ENCODE measurements around the gene ULK2.

The ULK2 gene

DNA sequence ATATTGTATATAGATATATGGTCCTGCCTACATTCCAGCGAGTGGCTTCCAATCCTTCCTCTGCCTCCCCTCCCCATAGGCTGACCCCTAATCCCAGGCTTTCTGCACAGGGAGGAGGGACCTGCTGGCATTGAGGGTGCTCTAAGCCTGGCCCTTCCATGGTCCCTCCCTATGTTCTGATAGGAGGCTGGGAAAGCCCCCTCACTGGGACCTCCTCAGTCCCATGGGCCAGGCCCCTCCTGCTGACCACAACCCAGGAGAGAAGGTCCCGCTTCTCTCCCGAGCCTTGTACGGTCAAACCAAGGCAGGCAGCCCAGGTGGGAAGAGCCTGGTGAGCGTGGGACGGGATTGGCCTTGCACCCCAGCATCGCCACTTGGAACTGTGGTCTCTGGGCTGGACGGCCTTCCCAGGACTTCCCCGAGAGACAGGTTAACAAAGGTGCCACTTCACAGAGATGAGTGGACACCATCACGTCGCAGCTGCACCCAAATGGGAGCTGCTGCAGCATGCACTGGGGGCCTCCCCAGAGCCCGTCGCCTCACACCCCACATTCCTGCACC, 120.5 kb downstream of the ULK2 start:
- Histone ChIP-seq H3K27me3 (ENCODE audit: control insufficient read depth in 1 of 2, insufficient read depth in 2 of 2, low read length in 2 of 2) (no peaks in the 10 kb centered on the region), H3K9ac (ENCODE audit: low read length in 2 of 2) (no peak overlapping the region), H3K27ac (ENCODE audit: low read length) (no peak overlapping the region), H3K36me3 (ENCODE audit: control insufficient read depth in 2 of 2, insufficient read depth in 2 of 2, low read length in 2 of 2) (no peaks in the 10 kb centered on the region), H3K9me3 (ENCODE audit: control insufficient read depth in 2 of 2, low read length in 2 of 2) (no peaks in the 10 kb centered on the region), H3K4me1 (ENCODE audit: control insufficient read depth, insufficient read depth, low read length) (peaks cover 19% of the 10 kb centered on the region), H3K4me3 (ENCODE audit: low read length in 2 of 2) (no peak overlapping the region)

DNA sequence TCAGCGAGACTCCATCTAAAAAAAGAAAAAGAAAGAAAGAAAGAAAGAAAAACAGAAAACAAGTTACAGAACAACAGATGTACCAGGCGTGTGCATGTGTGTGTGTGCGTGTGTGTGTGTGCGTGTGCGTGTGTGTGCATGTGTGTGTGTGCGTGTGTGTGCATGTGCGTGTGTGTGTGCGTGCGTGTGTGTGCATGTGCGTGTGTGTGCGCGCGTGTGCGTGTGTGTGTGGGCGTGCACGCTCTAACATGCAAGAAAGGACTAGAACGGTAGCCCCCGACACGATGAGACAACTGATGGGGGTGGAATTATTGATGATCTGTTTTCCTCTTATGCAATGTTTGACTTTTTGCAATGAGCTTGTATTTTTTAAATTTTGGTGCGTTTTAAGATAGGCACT, 121.2 kb downstream of the ULK2 start:
- peaks cover 19% of the 10 kb centered on the region for H3K4me1 ChIP-seq (ENCODE audit: control insufficient read depth, insufficient read depth, low read length)
- no peak overlapping the region for H3K9ac ChIP-seq (ENCODE audit: low read length in 2 of 2)
- no peak overlapping the region for H3K4me3 ChIP-seq (ENCODE audit: low read length in 2 of 2)
- no peaks in the 10 kb centered on the region for H3K36me3 ChIP-seq (ENCODE audit: control insufficient read depth in 2 of 2, insufficient read depth in 2 of 2, low read length in 2 of 2)
- no peak overlapping the region for H3K27ac ChIP-seq (ENCODE audit: low read length)
- H3K9me3 ChIP-seq (ENCODE audit: control insufficient read depth in 2 of 2, low read length in 2 of 2): no peaks in the 10 kb centered on the region
- H3K27me3 ChIP-seq (ENCODE audit: control insufficient read depth in 1 of 2, insufficient read depth in 2 of 2, low read length in 2 of 2): no peaks in the 10 kb centered on the region

DNA sequence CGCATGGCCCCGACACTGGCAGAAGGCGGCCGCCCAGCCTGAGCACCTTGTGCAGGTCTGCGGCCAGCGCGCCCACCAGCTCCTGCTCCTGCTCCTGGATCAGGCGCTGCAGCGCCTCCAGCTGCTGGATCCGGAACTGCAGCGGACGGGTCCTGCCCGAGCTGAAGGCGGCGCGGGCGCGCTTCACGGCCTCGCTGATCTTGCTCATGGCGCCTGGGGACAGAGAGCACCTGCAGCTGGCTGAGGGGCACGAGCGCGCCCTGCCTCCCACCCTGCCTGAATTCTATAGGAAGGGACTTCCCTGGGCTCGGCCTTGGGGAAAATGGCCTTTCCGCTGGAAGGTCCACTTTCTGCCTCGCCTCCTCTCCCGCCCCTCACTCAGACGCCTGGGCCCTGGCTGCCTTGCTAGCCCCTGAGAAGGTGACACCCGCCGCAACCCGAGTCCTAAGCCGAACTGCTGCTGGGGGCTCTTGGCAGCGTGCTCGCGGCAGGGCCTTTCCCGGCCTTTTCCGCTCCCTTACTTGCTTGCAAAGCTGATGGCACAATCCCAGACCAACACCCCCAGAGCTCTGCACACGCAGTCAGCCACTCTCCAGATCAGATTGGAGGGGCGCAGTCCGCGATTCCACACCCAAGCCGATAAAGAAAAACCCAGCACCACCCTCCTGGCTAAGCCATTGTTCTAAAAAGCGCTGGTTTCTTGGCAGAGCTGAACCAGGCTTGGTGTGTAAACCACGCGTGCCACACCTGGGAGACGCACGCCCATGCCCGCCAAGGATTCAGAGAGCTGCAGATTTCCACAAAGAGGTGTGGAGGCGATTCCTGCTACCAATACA, 122.6 kb downstream of the ULK2 start:
- Histone ChIP-seq H3K36me3 (ENCODE audit: control insufficient read depth in 2 of 2, insufficient read depth in 2 of 2, low read length in 2 of 2) (no peaks in the 10 kb centered on the region), H3K27ac (ENCODE audit: low read length) (no peak overlapping the region), H3K27me3 (ENCODE audit: control insufficient read depth in 1 of 2, insufficient read depth in 2 of 2, low read length in 2 of 2) (no peaks in the 10 kb centered on the region), H3K9me3 (ENCODE audit: control insufficient read depth in 2 of 2, low read length in 2 of 2) (no peaks in the 10 kb centered on the region), H3K4me3 (ENCODE audit: low read length in 2 of 2) (peak overlapping the region; percentile 21 to 68), H3K4me1 (ENCODE audit: control insufficient read depth, insufficient read depth, low read length) (peaks cover 19% of the 10 kb centered on the region), H3K9ac (ENCODE audit: low read length in 2 of 2) (peak overlapping the region in 1 of 2 donors; percentile 47)

DNA sequence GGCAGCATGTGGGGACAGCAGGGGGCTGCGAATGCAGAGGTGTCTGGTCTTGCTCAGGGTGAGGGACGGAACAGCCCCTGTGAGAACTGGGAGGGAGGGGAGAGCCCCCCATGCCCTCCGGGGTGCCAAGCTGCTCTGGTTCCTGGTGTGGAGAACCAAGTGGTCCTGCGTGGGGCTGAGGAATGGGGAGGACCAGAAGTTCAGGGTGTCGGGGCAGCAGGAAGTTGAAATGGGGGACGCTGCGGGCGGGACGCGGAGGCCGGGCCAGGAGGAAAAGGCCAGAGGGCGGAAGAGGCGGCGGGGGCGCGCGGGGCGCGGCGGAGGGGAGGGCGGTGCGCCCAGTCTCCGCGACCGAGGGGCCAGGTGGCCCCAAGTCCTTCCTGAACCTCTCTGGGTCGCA, 123.2 kb downstream of the ULK2 start:
- Histone ChIP-seq H3K9me3 (ENCODE audit: control insufficient read depth in 2 of 2, low read length in 2 of 2) (no peaks in the 10 kb centered on the region), H3K36me3 (ENCODE audit: control insufficient read depth in 2 of 2, insufficient read depth in 2 of 2, low read length in 2 of 2) (no peaks in the 10 kb centered on the region), H3K4me3 (ENCODE audit: low read length in 2 of 2) (peak overlapping the region in 1 of 2 donors; percentile 68), H3K27ac (ENCODE audit: low read length) (no peak overlapping the region), H3K27me3 (ENCODE audit: control insufficient read depth in 1 of 2, insufficient read depth in 2 of 2, low read length in 2 of 2) (no peaks in the 10 kb centered on the region), H3K9ac (ENCODE audit: low read length in 2 of 2) (peak overlapping the region; percentile 23 to 47), H3K4me1 (ENCODE audit: control insufficient read depth, insufficient read depth, low read length) (peaks cover 19% of the 10 kb centered on the region)

DNA sequence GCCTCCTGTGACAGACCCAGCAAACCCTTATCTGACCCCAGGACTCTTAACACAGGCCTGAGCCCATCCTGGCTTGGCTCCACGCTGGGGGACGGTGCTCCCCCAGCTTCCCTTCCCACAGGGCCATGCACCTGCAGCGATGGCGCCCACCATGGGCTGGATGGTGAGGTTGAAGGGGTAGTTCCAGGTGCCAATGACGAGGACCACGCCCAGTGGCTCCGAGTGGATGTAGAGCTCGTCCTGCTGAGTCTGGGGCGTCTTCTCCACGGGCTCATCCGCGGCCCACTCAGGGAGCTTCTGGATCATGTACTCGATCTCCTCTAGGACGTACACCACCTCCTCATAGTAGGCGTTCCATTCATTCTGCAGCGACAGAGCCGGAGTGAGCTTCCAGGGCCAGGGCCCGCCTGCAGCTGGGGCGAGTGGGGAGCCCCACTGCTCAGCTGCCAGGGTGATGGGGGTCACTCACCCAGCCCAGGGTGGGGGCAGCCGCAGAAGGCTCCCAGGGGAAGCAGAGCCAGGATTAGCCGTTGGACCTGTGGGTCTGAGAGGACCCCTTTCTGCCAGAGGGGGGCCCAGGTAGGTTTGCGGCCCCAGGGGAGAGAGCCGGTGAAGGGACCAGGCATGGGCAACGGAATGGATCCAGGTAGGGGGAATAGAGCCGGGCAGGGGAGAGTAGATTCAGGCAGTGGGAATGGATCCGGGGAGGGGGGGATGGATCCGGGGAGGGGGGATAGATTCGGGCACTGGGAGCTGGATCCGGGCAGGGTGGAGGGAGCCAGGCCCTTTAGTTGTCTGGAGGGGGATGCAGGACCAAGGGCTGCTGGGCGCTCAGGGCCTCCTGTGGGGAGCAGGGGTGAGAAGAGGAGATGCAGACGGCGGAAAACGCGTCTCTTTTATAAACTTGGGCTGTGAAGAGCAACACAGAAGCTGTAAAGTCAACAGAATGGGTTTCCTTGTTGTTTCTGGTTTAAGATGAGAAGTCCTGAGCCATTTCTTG, 124.3 kb downstream of the ULK2 start:
- Histone ChIP-seq H3K27me3 (ENCODE audit: control insufficient read depth in 1 of 2, insufficient read depth in 2 of 2, low read length in 2 of 2) (no peaks in the 10 kb centered on the region), H3K4me1 (ENCODE audit: control insufficient read depth, insufficient read depth, low read length) (peaks cover 16% of the 10 kb centered on the region), H3K27ac (ENCODE audit: low read length) (no peak overlapping the region), H3K36me3 (ENCODE audit: control insufficient read depth in 2 of 2, insufficient read depth in 2 of 2, low read length in 2 of 2) (no peaks in the 10 kb centered on the region), H3K9ac (ENCODE audit: low read length in 2 of 2) (no peak overlapping the region), H3K4me3 (ENCODE audit: low read length in 2 of 2) (no peak overlapping the region), H3K9me3 (ENCODE audit: control insufficient read depth in 2 of 2, low read length in 2 of 2) (no peaks in the 10 kb centered on the region)

DNA sequence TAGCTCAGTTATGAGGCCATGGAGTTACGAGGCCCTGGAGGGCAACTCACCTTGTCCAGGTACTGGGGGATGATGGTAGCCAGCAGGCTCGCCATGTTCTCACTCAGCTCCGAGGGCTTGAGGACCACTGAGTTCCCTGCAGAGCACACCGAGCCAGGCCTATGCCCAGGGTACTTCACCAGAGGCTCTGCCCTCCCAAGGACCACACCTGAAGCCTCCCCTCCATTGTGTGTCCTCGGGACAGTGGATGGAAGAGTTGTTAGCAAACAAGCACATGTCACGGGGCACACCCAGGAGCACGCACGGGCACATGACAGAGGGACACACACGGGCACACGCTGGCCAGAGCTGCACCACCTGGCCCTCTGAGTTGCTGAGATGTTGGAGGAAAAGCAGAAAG, 125.2 kb downstream of the ULK2 start:
- Histone ChIP-seq H3K9ac (ENCODE audit: low read length in 2 of 2) (no peak overlapping the region), H3K9me3 (ENCODE audit: control insufficient read depth in 2 of 2, low read length in 2 of 2) (no peaks in the 10 kb centered on the region), H3K27me3 (ENCODE audit: control insufficient read depth in 1 of 2, insufficient read depth in 2 of 2, low read length in 2 of 2) (no peaks in the 10 kb centered on the region)

DNA sequence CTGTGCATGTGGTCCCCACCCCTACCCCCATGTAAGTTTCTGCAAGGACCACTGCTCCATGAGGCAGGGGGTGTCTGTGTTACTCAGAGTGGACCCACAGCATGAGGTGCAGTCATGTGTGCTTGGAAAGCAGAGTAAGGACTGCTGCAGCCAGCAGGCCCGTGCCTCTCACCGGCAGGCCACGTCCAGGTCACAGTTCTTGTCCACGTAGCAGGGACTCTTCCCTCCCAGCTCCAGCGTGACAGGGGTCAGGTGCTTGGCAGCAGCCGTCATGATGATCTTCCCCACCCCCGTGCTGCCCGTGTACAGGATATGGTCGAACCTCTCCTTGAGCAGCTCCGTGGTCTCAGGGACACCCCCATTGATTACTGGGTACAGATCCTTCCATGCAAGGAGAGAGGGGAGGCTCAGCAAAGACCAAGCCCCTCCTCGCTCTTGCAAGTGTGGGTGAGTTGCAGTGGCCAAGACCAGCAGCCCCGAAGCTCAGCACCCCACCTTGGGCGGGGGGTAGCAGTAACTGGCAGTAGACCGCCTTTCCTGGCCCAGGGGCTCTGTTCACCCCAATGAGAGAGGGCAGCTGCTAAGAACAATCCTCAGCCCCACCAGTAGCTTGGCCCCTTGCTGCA, 125.8 kb downstream of the ULK2 start:
- Histone ChIP-seq H3K27ac (ENCODE audit: low read length) (no peak overlapping the region), H3K9ac (ENCODE audit: low read length in 2 of 2) (no peak overlapping the region)

More for the DNA sequence above, 125.2 kb downstream of the ULK2 start:
- Histone ChIP-seq H3K4me3 (ENCODE audit: low read length in 2 of 2) (no peak overlapping the region), H3K36me3 (ENCODE audit: control insufficient read depth in 2 of 2, insufficient read depth in 2 of 2, low read length in 2 of 2) (no peaks in the 10 kb centered on the region), H3K4me1 (ENCODE audit: control insufficient read depth, insufficient read depth, low read length) (peaks cover 10% of the 10 kb centered on the region), H3K27ac (ENCODE audit: low read length) (no peak overlapping the region)

DNA sequence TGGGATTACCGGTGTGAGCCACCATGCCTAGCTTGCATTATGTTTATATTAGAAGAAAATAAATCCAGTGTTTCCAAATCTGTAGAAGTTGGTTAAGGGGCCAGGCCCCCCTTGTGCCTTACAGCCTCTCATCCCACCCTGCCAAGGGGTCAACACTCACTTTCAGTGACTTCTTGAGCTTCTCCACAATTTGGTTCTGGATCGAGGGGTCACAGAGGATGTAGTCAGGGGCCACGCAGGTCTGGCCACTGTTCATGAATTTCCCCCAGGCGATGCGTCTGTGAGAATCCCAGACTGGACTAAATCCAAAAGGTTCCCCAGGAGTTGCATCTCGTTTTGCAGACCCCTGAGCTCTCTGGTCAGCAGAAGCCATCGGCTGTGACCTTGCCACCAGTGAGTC, 126.8 kb downstream of the ULK2 start:
- no peaks in the 10 kb centered on the region for H3K9me3 ChIP-seq (ENCODE audit: control insufficient read depth in 2 of 2, low read length in 2 of 2)
- no peak overlapping the region for H3K9ac ChIP-seq (ENCODE audit: low read length in 2 of 2)
- H3K4me1 ChIP-seq (ENCODE audit: control insufficient read depth, insufficient read depth, low read length): peaks cover 10% of the 10 kb centered on the region
- H3K4me3 ChIP-seq (ENCODE audit: low read length in 2 of 2): no peak overlapping the region
- H3K36me3 ChIP-seq (ENCODE audit: control insufficient read depth in 2 of 2, insufficient read depth in 2 of 2, low read length in 2 of 2): no peaks in the 10 kb centered on the region
- H3K27me3 ChIP-seq (ENCODE audit: control insufficient read depth in 1 of 2, insufficient read depth in 2 of 2, low read length in 2 of 2): no peaks in the 10 kb centered on the region
- no peak overlapping the region for H3K27ac ChIP-seq (ENCODE audit: low read length)

More for the DNA sequence above, 125.8 kb downstream of the ULK2 start:
- no peaks in the 10 kb centered on the region for H3K9me3 ChIP-seq (ENCODE audit: control insufficient read depth in 2 of 2, low read length in 2 of 2)
- H3K27me3 ChIP-seq (ENCODE audit: control insufficient read depth in 1 of 2, insufficient read depth in 2 of 2, low read length in 2 of 2): no peaks in the 10 kb centered on the region
- peaks cover 10% of the 10 kb centered on the region for H3K4me1 ChIP-seq (ENCODE audit: control insufficient read depth, insufficient read depth, low read length)
- H3K36me3 ChIP-seq (ENCODE audit: control insufficient read depth in 2 of 2, insufficient read depth in 2 of 2, low read length in 2 of 2): no peaks in the 10 kb centered on the region
- H3K4me3 ChIP-seq (ENCODE audit: low read length in 2 of 2): no peak overlapping the region

DNA sequence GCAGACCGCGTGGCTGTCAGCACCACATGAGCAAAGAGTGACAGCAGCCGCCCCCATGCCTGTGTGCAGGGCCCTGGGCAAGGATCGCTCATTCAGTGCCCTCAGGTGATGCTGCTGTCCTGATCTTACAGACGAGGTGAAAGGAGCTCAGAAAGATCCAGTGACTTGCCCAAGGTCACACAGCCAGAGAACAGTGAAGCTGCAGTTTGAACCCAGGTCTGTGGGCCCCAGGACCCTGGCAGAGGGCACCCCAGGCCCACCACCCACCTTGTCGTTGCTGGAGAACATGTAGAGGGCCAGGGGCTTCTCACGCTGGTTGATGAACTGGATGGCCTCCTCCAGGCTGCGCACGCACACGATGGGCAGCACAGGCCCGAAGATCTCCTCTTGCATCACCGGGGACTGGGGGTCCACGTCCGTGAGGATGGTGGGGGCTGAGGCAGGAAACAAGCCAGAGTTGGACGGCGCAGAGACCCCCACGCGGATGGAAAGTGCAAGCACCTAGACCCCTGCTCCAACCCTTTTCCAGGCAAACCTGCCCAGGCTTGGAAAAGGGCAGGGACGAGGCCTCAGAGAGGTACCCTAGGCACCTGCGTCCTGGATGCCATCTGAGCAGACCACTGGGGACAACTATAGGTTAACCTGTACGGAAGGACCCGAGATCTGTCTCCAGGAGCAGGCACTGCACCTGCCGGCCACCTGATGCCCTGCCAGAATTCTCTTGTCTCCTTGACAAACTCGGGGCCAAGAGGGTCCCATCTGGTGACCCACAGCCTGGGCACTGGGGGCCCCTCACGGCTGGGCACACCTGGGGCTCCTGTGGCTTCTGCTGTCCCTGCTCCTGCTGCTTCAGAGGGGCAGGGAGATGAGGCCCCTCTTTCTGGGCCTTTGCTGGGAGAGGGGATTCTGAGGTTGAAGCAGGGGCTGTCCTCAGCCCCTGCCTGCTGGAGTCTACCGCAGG, 128.2 kb downstream of the ULK2 start:
- H3K4me3 ChIP-seq (ENCODE audit: low read length in 2 of 2): no peak overlapping the region
- H3K4me1 ChIP-seq (ENCODE audit: control insufficient read depth, insufficient read depth, low read length): peaks cover 2% of the 10 kb centered on the region
- H3K27me3 ChIP-seq (ENCODE audit: control insufficient read depth in 1 of 2, insufficient read depth in 2 of 2, low read length in 2 of 2): no peaks in the 10 kb centered on the region
- H3K9me3 ChIP-seq (ENCODE audit: control insufficient read depth in 2 of 2, low read length in 2 of 2): no peaks in the 10 kb centered on the region
- no peak overlapping the region for H3K27ac ChIP-seq (ENCODE audit: low read length)
- no peaks in the 10 kb centered on the region for H3K36me3 ChIP-seq (ENCODE audit: control insufficient read depth in 2 of 2, insufficient read depth in 2 of 2, low read length in 2 of 2)
- H3K9ac ChIP-seq (ENCODE audit: low read length in 2 of 2): no peak overlapping the region

Data from stomach smooth muscle (tissue), 2 donors.